NCI-H226 (cell line): ENCODE measurements around the gene KLHDC4.

Experiments used
- DNase-seq: peaks from one replicate; pipeline ENCODE4 v3.0.0-alpha.2; 2015

The KLHDC4 gene

DNA sequence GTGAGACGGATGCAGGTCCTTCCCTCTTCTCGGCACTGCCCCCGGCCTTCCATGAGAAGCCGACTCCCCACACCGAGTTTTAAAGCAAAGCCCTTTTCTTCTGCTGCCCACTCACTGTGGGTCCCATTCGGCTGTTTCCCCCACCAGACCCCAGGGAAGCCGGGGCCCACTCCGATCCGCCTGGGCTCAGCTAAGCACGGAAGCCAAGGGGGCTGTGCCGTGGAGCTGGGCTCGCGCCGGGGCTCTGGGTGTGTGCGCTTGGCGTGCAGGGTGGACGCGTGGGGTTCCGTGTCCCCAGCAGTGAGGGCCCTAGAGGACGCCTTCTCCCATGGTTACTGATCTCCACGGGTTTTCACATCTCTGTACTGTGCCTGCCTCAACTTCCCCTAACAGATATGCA, 68.5 kb downstream of the KLHDC4 start:
- DNase-seq: no peak

DNA sequence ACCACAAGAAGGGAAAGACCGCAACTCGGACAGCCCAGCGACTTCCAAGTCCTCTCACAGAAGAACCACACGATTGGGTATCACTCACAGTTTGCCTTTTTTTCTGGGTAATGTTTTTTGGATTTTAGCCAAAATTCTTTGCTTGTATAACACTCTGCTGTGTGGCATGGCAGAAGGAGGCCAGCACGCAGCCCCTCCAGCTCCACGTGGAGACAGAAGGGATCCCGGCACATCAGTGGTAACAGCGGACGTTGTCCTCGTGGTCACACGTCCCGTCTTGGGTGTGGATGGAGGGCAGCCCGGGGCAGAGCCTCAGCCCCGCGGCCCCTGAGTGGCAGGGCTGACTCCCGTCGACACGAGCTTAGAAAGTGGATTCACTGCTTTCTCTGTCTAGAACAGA, 69.1 kb downstream of the KLHDC4 start:
- DNase-seq: no peak

- DNase-seq: no peak
Observed at GRCh38 chr16:87695534-87695933, 70.3 kb downstream of the KLHDC4 start.

DNA sequence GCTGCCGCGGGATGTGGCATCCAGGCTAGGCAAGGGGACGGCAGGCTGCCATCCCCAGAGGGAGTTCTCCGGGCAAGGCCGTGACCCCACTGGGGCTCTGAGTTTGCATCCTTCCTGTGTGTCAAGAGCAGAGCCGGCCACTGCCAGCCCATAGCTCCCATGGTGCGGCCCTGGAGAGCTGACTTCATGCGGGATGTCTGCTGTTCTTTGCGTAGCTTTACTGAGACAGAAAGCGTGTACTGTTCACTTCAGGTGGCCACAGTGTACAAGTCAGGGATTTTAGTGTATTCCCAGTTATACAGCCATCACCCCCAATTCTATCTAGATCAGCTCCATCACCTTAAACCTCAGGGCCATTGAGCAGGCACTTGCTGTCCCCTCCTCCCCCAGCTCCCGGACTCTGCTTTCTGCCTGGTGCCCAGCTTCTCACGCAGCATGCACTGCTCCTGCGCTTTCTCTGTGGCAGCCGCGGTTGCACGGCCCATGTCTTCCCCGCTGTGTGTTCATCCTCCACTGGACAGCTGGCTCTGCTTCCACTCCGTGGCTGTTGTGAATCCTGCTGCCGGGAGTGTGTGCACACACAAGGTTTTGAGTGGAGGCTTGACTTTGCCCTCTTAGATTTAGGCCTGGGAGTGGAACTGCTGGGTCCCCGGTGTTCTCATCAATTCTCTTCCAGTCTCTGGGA, 71.2 kb downstream of the KLHDC4 start:
- no peak for DNase-seq

GRCh38 chr16:87693827-87694226, 72.0 kb downstream of the KLHDC4 start:
- no peak for DNase-seq

DNA sequence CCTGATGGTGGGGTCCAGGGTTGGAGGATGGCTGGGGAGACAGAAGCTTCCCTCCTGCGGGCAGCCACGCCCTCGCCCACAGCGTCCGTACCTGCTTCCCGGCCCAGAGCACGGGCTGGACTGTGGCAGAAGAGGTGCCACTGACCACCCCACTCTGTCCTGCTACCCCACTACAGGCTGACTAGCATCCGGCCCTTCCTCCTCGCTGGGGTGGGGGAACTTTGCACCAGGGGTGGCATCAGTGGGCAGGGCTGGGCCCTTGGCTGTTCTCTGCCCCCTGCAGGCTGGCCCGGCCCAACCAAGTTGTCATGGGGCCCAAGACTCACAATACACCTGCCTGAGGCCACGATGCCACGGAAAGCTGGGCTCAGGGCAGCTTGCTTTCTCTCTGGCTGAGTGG, 73.0 kb downstream of the KLHDC4 start:
- DNase-seq: no peak

- no peak for DNase-seq
Observed at GRCh38 chr16:87692176-87692575, 73.6 kb downstream of the KLHDC4 start.

- DNase-seq: no peak
Observed at GRCh38 chr16:87691686-87692079, 74.1 kb downstream of the KLHDC4 start.

GRCh38 chr16:87690911-87691685, 74.7 kb downstream of the KLHDC4 start:
- DNase-seq: no peak

DNA sequence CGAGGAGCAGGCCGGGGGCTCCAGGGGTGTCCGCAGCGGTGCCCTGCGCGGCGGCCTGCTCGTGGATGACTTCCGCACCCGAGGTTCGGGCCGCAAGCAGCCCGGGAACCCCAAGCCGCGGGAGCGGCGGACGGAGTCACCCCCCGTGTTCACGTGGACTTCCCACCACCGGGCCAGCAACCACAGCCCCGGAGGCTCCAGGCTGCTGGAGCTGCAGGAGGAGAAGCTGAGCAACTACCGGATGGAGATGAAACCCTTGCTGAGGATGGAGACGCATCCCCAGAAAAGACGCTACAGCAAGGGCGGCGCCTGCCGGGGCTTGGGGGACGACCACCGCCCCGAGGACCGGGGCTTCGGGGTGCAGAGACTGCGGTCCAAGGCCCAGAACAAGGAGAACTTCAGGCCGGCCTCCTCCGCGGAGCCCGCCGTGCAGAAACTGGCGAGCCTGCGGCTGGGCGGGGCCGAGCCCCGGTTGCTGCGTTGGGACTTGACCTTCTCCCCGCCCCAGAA, 75.8 kb downstream of the KLHDC4 start:
- no peak for DNase-seq

DNA sequence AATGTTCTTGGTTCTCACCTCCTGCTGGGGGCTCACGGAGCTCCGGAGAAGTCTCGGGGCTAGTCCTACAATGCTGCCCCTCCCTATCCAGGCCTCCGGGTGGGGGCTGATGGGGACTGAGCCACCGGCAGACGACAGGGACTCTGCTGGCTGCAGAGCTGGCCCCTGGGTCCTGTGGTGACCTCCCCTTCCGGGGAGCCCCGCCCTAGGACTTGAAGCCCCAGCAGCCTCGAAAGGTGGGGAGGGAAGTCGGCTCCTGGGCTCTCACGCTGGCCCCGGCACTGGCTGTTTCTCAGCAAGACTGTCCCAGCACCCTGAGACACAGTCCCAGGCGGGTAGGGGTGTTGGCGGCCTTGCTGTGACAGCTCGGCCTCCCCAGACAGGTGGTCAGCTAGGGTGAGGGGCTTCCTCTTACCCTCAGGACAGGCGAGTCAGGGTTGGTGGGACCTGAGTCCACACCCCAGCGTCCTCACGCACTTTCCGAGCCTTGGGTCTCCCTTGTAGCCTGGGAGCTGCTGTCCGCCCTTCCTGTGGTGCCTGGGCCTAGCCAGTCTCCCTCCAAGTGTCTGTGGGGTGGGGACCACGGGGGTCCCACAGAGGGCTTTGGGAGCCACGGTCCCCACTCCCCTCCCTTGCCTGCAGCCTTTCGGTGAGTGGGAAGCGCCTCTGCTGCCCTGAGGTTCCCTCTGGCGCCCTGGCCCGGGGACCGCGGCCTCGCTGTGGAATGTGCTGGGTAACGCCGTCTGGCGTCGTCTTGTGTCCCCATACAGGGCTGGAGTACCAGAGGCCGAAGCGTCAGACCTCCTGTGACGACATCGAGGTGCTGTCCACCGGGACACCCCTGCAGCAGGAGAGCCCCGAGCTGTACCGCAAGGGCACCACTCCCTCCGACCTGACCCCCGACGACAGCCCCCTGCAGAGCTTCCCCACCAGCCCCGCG, 76.6 kb downstream of the KLHDC4 start:
- DNase-seq: no peak

- no peak for DNase-seq
Observed at GRCh38 chr16:87687998-87688529, 77.7 kb downstream of the KLHDC4 start.

GRCh38 chr16:87687126-87687910, 78.5 kb downstream of the KLHDC4 start:
- no peak for DNase-seq

DNA sequence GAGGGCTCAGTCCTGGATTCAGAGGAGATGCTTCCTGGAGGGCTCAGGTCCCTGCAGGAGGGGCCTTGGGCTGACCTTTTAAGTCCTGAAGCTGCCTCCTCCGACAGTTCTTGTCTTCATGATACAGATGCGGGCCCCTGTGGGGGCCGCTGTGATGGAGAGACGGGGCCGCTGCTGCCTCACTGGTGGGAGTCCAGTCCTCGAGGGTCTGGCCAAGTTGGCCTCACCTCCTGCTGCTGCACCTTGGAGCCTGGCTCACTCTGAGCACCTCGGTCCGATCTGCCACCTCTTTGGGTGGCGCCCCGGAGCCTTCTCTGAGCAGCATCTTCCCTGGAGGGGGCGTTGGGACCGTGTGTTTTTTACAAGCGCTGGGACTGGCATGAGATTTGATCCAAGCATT, 79.1 kb downstream of the KLHDC4 start:
- DNase-seq: no peak

DNA sequence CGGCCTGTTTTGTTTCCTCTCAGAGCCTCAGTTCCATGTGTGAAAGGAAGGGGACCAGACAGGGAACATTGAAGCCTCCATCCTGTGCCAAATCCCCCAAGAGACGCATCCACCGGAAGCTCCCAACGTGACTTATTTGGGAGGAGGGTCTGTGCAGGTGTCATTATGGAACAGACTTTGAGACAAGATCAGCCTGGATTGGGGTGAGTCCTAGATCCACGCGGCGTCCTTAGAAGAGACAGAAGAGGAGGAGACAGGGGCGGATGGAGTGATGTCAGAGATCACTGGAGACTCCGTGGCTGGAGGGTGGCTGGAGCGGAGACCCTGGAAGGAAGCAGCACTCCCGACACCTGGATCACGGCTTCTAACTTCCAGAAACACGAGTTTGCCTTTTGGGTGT, 80.0 kb downstream of the KLHDC4 start:
- DNase-seq: no peak

DNA sequence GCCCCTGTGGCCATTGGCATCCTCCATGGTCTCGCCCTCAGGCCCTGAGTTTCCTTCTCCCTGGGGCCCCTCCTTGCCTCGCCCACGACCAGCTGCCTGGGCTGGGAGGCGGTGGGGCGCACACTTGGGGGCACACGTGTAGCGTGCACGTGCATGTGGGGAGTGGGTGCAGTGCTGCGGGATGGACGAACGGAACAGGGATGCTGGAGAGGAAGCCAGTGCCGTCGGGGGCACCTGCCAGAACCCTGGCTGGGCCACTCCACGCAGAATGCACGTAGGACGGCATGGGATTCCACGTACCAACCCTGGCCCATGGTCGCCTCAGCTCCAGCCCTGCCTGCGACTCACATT, 80.4 kb downstream of the KLHDC4 start:
- DNase-seq: no peak

- DNase-seq: no peak
Observed at GRCh38 chr16:87684711-87685404, 80.9 kb downstream of the KLHDC4 start.

DNA sequence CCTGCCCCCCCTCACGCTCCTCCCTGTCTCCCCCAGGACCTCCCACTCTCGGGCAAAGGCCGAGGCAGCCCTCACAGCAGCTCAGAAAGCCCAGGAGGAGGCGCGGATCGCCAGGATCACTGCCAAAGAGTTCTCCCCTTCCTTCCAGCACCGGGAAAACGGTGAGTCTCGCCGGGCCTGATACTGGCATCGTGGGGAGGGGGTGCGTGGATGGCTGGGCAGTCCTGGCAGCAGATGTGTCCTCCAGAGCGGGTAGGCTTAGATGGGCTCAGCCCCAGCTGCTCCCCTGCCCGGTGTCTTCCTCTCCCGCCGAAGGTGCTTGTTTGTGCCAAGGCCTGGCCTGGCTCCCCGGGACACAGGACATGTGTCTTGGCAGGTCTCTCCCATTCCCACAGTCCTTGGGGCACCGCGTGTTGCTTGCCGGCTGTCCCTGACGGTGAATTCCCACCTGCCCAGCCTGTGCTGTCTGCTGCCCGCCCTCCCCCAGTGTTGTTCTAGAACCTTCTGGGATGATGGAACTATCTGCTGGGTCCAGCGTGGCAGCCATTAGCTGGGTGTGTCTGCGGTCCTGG, 81.6 kb downstream of the KLHDC4 start:
- no peak for DNase-seq

GRCh38 chr16:87682852-87683399, 82.9 kb downstream of the KLHDC4 start:
- no peak for DNase-seq

DNA sequence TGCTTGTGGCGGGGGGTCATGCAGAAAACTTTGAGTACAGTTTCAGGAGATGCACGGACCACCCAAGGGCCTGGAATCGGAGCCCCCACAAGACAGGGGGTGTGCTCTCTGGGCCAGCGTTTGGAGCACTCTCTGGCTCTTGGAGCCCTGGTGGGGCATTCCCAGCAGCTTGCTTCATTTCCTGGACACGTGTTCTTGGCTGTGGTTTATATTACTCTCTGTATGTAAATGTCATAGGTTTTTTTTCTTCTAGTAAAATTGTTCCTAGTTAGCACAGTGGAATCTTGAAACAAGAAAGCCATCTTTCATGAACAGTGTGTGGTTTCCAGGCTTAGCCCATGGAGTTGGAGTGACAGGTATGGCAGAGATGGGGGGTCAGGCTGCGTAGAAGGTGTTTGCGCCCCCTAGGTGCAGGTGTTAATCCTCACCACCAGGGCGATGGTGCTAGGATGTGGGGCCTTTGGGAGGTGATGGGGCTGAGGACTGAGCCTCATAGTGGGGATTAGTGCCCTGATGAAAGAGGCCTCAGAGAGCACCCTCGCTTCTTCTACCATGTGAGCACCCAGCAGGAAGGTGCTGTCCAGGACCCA, 83.7 kb downstream of the KLHDC4 start:
- DNase-seq: peak; percentile 56
